GM21423 (cell line): ENCODE measurements around the gene RPL22L1.
"Not testable (repeated sequence)": the region's sequence is repeated elsewhere in the genome, so short reads cannot be mapped to it uniquely, and the experiment has no call there.

Source experiments
- ATAC-seq: cut with Tn5 transposase; IDR thresholded peaks from one replicate; pipeline ENCODE4 v1.9.1; 2021; ENCODE audit warnings: mild to moderate bottlenecking, moderate library complexity; ENCODE audit not compliant: unreplicated experiment

The RPL22L1 gene

GRCh38 chr3:170869645-170870593, at the start of gene RPL22L1:
Gene RPL22L1 (minus strand): TSS chr3:170870195. CDS start chr3:170870167, 28 bp downstream.
- peak; percentile 96 for ATAC-seq

GRCh38 chr3:170918715-170919114, 48.7 kb upstream of the RPL22L1 start:
- no peak for ATAC-seq

GRCh38 chr3:170914690-170915089, 44.7 kb upstream of the RPL22L1 start:
- ATAC-seq, result no peak

GRCh38 chr3:170914212-170914611, 44.2 kb upstream of the RPL22L1 start:
- no peak for ATAC-seq

GRCh38 chr3:170911051-170911450, 41.1 kb upstream of the RPL22L1 start:
- no peak for ATAC-seq

GRCh38 chr3:170910542-170910941, 40.5 kb upstream of the RPL22L1 start:
- no peak for ATAC-seq

- no peak for ATAC-seq
These were observed 39.3 kb upstream of the RPL22L1 start for GRCh38 chr3:170909129-170909903.

- ATAC-seq, result peak; percentile 96
These were observed 38.5 kb upstream of the RPL22L1 start, which contains the start of gene EIF5A2 for GRCh38 chr3:170908235-170909116. Gene EIF5A2 (minus strand): TSS chr3:170908637. CDS start chr3:170907806, 831 bp downstream.

- no peak for ATAC-seq
These were observed 37.7 kb upstream of the RPL22L1 start for GRCh38 chr3:170907637-170908234.

GRCh38 chr3:170905862-170906261, 35.9 kb upstream of the RPL22L1 start:
- ATAC-seq, result no peak

- ATAC-seq, result no peak
These were observed 33.1 kb upstream of the RPL22L1 start for GRCh38 chr3:170903123-170903522.

GRCh38 chr3:170899455-170899854, 29.5 kb upstream of the RPL22L1 start:
- ATAC-seq, result no peak

- ATAC-seq, result no peak
These were observed 28.0 kb upstream of the RPL22L1 start for GRCh38 chr3:170897978-170898377.

- ATAC-seq, result not testable (repeated sequence)
These were observed 27.2 kb upstream of the RPL22L1 start for GRCh38 chr3:170897199-170897598.

- ATAC-seq, result no peak
These were observed 26.8 kb upstream of the RPL22L1 start for GRCh38 chr3:170896781-170897180.

- not testable (repeated sequence) for ATAC-seq
These were observed 26.3 kb upstream of the RPL22L1 start for GRCh38 chr3:170896333-170896732.

- no peak for ATAC-seq
These were observed 23.9 kb upstream of the RPL22L1 start for GRCh38 chr3:170893895-170894294.

GRCh38 chr3:170889630-170890029, 19.6 kb upstream of the RPL22L1 start:
- no peak for ATAC-seq

- ATAC-seq, result no peak
These were observed 19.1 kb upstream of the RPL22L1 start for GRCh38 chr3:170889132-170889531.
